ENCODE data around the gene CTR9. TPM values are rescaled to one million over a fixed set of nuclear protein-coding genes. Genes with fewer than 3 reads are reported as not detected.

Gene CTR9
- total RNA-seq, 1 donor = 30.5 TPM

- TF ChIP-seq CTCF (IDR thresholded peaks at IDR 0.05; ENCODE audit: insufficient read depth, low read length) = no peak
- no peak for DNase-seq (ENCODE audit: low read depth)
- no peak overlapping the region for H3K4me3 ChIP-seq (ENCODE audit: low read depth, low read length)
These were observed 77.4 kb downstream of the CTR9 start for GRCh38 chr11:10828402-10828801.

GRCh38 chr11:10829139-10829538 is 78.1 kb downstream of the CTR9 start:
- H3K4me3 ChIP-seq (ENCODE audit: low read depth, low read length) = no peak overlapping the region
- no peak for DNase-seq (ENCODE audit: low read depth)
- TF ChIP-seq CTCF (IDR thresholded peaks at IDR 0.05; ENCODE audit: insufficient read depth, low read length) = no peak

Small RNA genes lying within 50 kb of the gene (small RNA-seq; reads per million reads assigned to genes)
- gene RF00019 (not detected), gene SNORD97 (not detected)

Other genes with a start within 250 kb of the CTR9 start
- 12.9 and 34.9 TPM in 2 replicates for gene RNF141, start 210.1 kb upstream of the CTR9 start, total RNA-seq (ENCODE audit: low replicate concordance)
- gene LYVE1, start 182.6 kb upstream of the CTR9 start, total RNA-seq (ENCODE audit: low replicate concordance) = not detected in 2 replicates
- gene IRAG1, start 57.5 kb upstream of the CTR9 start, total RNA-seq (ENCODE audit: low replicate concordance) = 17.6 and 32.0 TPM in 2 replicates
- 647 and 1,086 TPM in 2 replicates for gene EIF4G2, start 57.7 kb downstream of the CTR9 start, total RNA-seq (ENCODE audit: low replicate concordance)
- gene ZBED5, start 106.8 kb downstream of the CTR9 start, total RNA-seq (ENCODE audit: low replicate concordance) = 30.3 and 60.6 TPM in 2 replicates

Data from fibroblast of the aortic adventitia (primary cell).